ENCODE results near the gene RABGEF1. TPM values are rescaled to one million over a fixed set of nuclear protein-coding genes. Genes with fewer than 3 reads are reported as not detected.

The RABGEF1 gene
- total and polyA plus RNA-seq, 2 experiments from 2014 or later, result 14.7 to 17.5 TPM

- H3K27me3 Mint-ChIP-seq (ENCODE audit: insufficient read depth, low read depth, poor library complexity), result peaks cover 14% of the 10 kb centered on the region
- peaks cover 34% of the 10 kb centered on the region for H3K36me3 Mint-ChIP-seq (ENCODE audit: low read depth)
- H3K27ac Mint-ChIP-seq, result no peak overlapping the region
Measured at GRCh38 chr7:66732439-66732838, 8.1 kb upstream of the RABGEF1 start.

GRCh38 chr7:66734006-66734405 lies 6.5 kb upstream of the RABGEF1 start:
- Histone ChIP-seq H3K27ac (ENCODE audit: low read depth) (no peak overlapping the region), H3F3A (replicated peaks; ENCODE audit: low read depth) (no peaks in the 10 kb centered on the region), H3K36me3 (ENCODE audit: insufficient read depth) (no peaks in the 10 kb centered on the region), H3K9me2 (ENCODE audit: insufficient read depth) (0 out of 2 replicates have a peak, but pooled peaks cover 5% of the 10 kb centered on the region), H3K4me1 (ENCODE audit: insufficient read depth) (no peaks in the 10 kb centered on the region), H4K20me1 (replicated peaks; ENCODE audit: insufficient read depth) (no peaks in the 10 kb centered on the region), H3K4me3 (no peak overlapping the region), H3K4me2 (no peak overlapping the region), H3K79me2 (replicated peaks; ENCODE audit: insufficient read depth) (peaks cover 3% of the 10 kb centered on the region; the same call in 1 of the 2 replicates), H3K27me3 (ENCODE audit: insufficient read depth) (no peaks in the 10 kb centered on the region), H2AFZ (no peak overlapping the region)
- Mint-ChIP-seq H3K36me3 (ENCODE audit: low read depth) (peaks cover 27% of the 10 kb centered on the region), H3K27me3 (ENCODE audit: insufficient read depth, low read depth, poor library complexity) (peaks cover 17% of the 10 kb centered on the region), H3K9me3 (peaks cover 17% of the 10 kb centered on the region), H3K4me3 (no peak overlapping the region), H3K4me1 (peaks cover 8% of the 10 kb centered on the region; the same call in 2 of the 3 replicates), H3K27ac (no peak overlapping the region)
- DNase-seq (ENCODE audit: low spot score), result no peak
- no peak for ATAC-seq
- TF ChIP-seq ZNF462 (CRISPR knock-in tag; IDR thresholded peaks at IDR 0.05) (no peak), EZH2phosphoT487 (IDR thresholded peaks at IDR 0.05; ENCODE audit: unreplicated experiment) (no peak), ETS1 (IDR thresholded peaks at IDR 0.05) (no peak), NANOG (IDR thresholded peaks at IDR 0.05; ENCODE audit: borderline replicate concordance) (no peak), ZNF114 (CRISPR knock-in tag; IDR thresholded peaks at IDR 0.05) (no peak), CTCF (conservative IDR thresholded peaks at IDR 0.05; ENCODE audit: low read depth in 2 of 2) (no peak), JUNB (IDR thresholded peaks at IDR 0.05; ENCODE audit: unreplicated experiment) (no peak), POLR2AphosphoS5 (IDR thresholded peaks at IDR 0.05; ENCODE audit: low read depth) (no peak), CREB1 (CRISPR knock-in tag; IDR thresholded peaks at IDR 0.05; ENCODE audit: low read depth) (no peak)

More at GRCh38 chr7:66732439-66732838, 8.1 kb upstream of the RABGEF1 start:
- no peak overlapping the region for H3K4me3 Mint-ChIP-seq
- no peak overlapping the region for H3K4me3 ChIP-seq
- peaks cover 23% of the 10 kb centered on the region for H3K9me3 Mint-ChIP-seq
- DNase-seq (ENCODE audit: low spot score) (no peak), ATAC-seq (no peak)
- no peak overlapping the region for H2AFZ ChIP-seq
- H3K27me3 ChIP-seq (ENCODE audit: insufficient read depth), result no peaks in the 10 kb centered on the region
- 0 out of 2 replicates have a peak, but pooled peaks cover 5% of the 10 kb centered on the region for H3K9me2 ChIP-seq (ENCODE audit: insufficient read depth)
- H3K4me2 ChIP-seq, result no peak overlapping the region
- H3K79me2 ChIP-seq (replicated peaks; ENCODE audit: insufficient read depth), result no peaks in the 10 kb centered on the region
- TF ChIP-seq ETS1 (IDR thresholded peaks at IDR 0.05) (no peak), EZH2 (IDR thresholded peaks at IDR 0.05; ENCODE audit: low read depth, unreplicated experiment) (no peak), ZNF114 (CRISPR knock-in tag; IDR thresholded peaks at IDR 0.05) (no peak)
- H3K36me3 ChIP-seq (ENCODE audit: insufficient read depth), result no peaks in the 10 kb centered on the region
- no peaks in the 10 kb centered on the region for H3K4me1 ChIP-seq (ENCODE audit: insufficient read depth)
- H3K27ac ChIP-seq (ENCODE audit: low read depth), result no peak overlapping the region
- no peaks in the 10 kb centered on the region for H3F3A ChIP-seq (replicated peaks; ENCODE audit: low read depth)
- no peaks in the 10 kb centered on the region for H4K20me1 ChIP-seq (replicated peaks; ENCODE audit: insufficient read depth)
- peaks cover 6% of the 10 kb centered on the region; the same call in 2 of the 3 replicates for H3K4me1 Mint-ChIP-seq
